GM18951 (cell line): ENCODE data around the gene EMP2.

ENCODE experiments used
- POLR2A ChIP-seq: IDR thresholded peaks from 4 replicates; pipeline ENCODE4 v1.6.1; 2011; ENCODE audit warnings: mild to moderate bottlenecking; ENCODE audit not compliant: insufficient read length, insufficient read depth; ENCODE audit errors: extremely low read depth
- in situ Hi-C: fragments of 300-500 bp; cut with MboI; formaldehyde crosslinking; loops from one replicate; pipeline ENCODE4 v1.12.0; 2022; ENCODE audit warnings: low sequenced_read_pairs, mixed read lengths, inconsistent platforms; ENCODE audit not compliant: unreplicated experiment

Gene EMP2

GRCh38 chr16:10526962-10527361 is 53.4 kb downstream of the EMP2 start:
- in situ Hi-C loops: loop anchor here (10.0 kb wide), 1 partner anchor 388 kb away; no protein-coding TSS in a partner anchor
- TF ChIP-seq POLR2A: no peak

GRCh38 chr16:10525214-10525825 is 55.1 kb downstream of the EMP2 start:
- in situ Hi-C loops: loop anchor here (10.0 kb wide), 1 partner anchor 389 kb away; no protein-coding TSS in a partner anchor

GRCh38 chr16:10522966-10523365 is 57.4 kb downstream of the EMP2 start:
- in situ Hi-C loops: loop anchor here (10.0 kb wide), 1 partner anchor 392 kb away; no protein-coding TSS in a partner anchor
- no peak for TF ChIP-seq POLR2A

More at GRCh38 chr16:10525214-10525825, 55.1 kb downstream of the EMP2 start:
- no peak for TF ChIP-seq POLR2A

GRCh38 chr16:10521681-10522274 is 58.6 kb downstream of the EMP2 start:
- no peak for TF ChIP-seq POLR2A
- in situ Hi-C loops: loop anchor here (10.0 kb wide), 1 partner anchor 393 kb away; no protein-coding TSS in a partner anchor

- in situ Hi-C loops: loop anchor here (10.0 kb wide), 1 partner anchor 394 kb away; no protein-coding TSS in a partner anchor
Observed at GRCh38 chr16:10520869-10521578, 59.4 kb downstream of the EMP2 start.

GRCh38 chr16:10519929-10520868 is 60.2 kb downstream of the EMP2 start:
- in situ Hi-C loops: loop anchor here (5.0 to 10.0 kb wide), 2 partner anchors 212 to 395 kb away; no protein-coding TSS in a partner anchor
- no peak for TF ChIP-seq POLR2A

More at GRCh38 chr16:10520869-10521578, 59.4 kb downstream of the EMP2 start:
- TF ChIP-seq POLR2A: no peak

- in situ Hi-C loops: loop anchor here (5.0 kb wide), 1 partner anchor 213 kb away; no protein-coding TSS in a partner anchor
- TF ChIP-seq POLR2A: no peak
Observed at GRCh38 chr16:10519297-10519696, 61.1 kb downstream of the EMP2 start.

GRCh38 chr16:10518479-10519041 is 61.8 kb downstream of the EMP2 start:
- TF ChIP-seq POLR2A: no peak
- in situ Hi-C loops: loop anchor here (5.0 kb wide), 1 partner anchor 214 kb away; no protein-coding TSS in a partner anchor

- TF ChIP-seq POLR2A: no peak
- in situ Hi-C loops: loop anchor here (5.0 kb wide), 1 partner anchor 214 kb away; no protein-coding TSS in a partner anchor
Observed at GRCh38 chr16:10517868-10518267, 62.5 kb downstream of the EMP2 start.

GRCh38 chr16:10514369-10515055 is 65.9 kb downstream of the EMP2 start:
- TF ChIP-seq POLR2A: no peak
- in situ Hi-C loops: loop anchor here (5.0 kb wide), 1 partner anchor 218 kb away; no protein-coding TSS in a partner anchor

GRCh38 chr16:10511829-10512228 is 68.6 kb downstream of the EMP2 start:
- no peak for TF ChIP-seq POLR2A
- in situ Hi-C loops: no loop called here
